KOPT-K1 (cell line): ENCODE measurements around the gene ADGRG4.

Source experiments
- H3K27ac ChIP-seq: fragments of 200-600 bp; sonication (generic); 2 replicates; pipeline ENCODE4 v1.5.1; 2016; ENCODE audit warnings: antibody characterized with exemption, mild to moderate bottlenecking, low read depth, low read length; ENCODE audit not compliant: poor library complexity, severe bottlenecking
- H3K36me3 ChIP-seq: fragments of 200-600 bp; sonication (generic); 2 replicates; pipeline ENCODE4 v1.5.1; 2017; ENCODE audit warnings: antibody characterized with exemption, mild to moderate bottlenecking, low read length, moderate library complexity; ENCODE audit not compliant: insufficient read depth
- H3K9me3 ChIP-seq: fragments of 200-600 bp; sonication (generic); 2 replicates; pipeline ENCODE4 v1.5.1; 2017; ENCODE audit warnings: antibody characterized with exemption, low read length, mild to moderate bottlenecking; ENCODE audit not compliant: insufficient read depth, poor library complexity, severe bottlenecking

ADGRG4 gene

DNA sequence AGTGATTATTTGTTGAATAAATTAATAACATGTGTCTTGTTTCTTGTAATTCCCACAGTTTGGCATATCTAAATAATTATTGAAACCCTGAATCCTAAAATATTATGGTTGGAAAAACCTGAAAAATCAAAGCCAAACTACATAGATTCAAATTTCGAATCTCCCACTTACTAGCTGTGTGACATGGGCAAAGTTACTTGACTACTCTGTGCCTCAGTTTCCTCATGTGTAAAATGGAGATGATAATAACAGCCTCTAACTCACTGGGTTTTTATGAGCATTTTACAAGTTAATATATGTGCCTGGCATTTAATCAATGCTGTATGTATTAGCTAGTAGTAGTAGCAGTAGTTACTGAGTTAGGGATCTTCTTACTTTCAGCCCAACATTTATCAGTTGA lies 152.4 kb downstream of the ADGRG4 start:
- Histone ChIP-seq H3K36me3 (no peaks in the 10 kb centered on the region), H3K9me3 (no peaks in the 10 kb centered on the region), H3K27ac (no peak overlapping the region)

DNA sequence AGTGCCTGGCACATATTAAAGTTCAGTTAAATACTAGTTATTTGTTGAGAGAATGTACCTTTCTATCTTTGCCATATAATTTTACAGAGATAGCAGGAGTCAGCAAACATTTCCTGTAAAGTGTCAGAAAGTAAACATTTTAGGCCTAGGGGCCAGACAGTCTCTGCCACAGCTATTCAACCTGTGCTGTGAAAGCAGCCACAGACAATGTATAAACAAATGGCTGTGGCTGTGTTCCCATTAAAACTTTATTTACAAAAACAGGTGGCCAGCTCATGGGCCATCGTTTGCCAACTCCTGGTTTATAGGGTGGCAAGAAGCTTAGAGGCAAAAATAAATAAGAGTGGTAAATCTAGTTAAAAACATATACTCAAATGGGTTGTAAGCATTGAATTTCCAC lies 153.0 kb downstream of the ADGRG4 start:
- Histone ChIP-seq H3K27ac (no peak overlapping the region), H3K36me3 (no peaks in the 10 kb centered on the region), H3K9me3 (no peaks in the 10 kb centered on the region)

DNA sequence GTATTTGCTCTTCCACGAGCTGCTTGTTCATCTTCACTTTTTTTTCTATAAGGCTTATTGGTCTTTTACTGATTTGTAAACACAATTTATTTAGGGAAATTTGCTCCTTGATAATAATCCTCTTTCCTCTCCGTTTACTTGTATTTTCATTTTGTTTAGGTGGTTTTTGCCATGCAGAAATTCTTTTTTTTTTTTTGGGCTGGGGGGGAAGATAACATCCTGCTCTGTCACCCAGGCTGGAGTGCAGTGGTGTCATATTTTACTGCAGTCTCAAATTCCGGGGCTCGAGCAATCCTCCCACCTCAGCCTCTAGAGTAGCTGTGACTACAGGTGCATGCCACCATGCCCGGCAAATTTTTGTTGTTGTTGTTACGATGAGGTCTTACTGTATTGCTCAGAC lies 155.4 kb downstream of the ADGRG4 start:
- H3K36me3 ChIP-seq, result no peaks in the 10 kb centered on the region
- no peaks in the 10 kb centered on the region for H3K9me3 ChIP-seq
- no peak overlapping the region for H3K27ac ChIP-seq

DNA sequence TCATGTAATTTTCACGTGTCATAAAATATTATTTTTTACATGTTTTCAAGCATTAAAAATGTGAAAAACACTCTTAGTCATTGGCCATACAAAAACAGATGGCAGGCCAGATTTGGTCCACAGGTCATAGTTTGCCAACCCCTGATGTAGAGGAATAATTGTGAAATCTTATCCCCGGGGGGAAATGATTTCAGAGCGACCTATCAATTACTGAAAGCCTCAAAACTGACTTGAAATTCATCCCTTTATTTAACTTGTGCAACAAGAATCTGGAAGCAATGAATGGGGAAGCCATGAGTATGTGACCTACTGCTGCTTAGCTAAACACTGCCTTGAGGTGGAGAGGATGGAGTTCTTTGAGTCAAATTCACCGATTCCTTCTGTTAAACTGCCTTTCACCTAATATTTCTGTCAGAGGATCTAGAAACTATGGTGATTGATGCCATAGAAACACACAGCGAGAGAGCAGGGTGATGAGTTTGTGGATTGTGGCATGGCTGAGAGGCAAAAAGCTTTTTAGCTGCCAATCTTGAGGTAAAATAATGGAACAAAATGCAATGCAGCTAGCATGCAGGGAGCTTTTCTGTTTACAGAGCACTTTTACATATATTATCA lies 156.6 kb downstream of the ADGRG4 start:
- no peaks in the 10 kb centered on the region for H3K9me3 ChIP-seq
- H3K36me3 ChIP-seq, result no peaks in the 10 kb centered on the region
- no peak overlapping the region for H3K27ac ChIP-seq

DNA sequence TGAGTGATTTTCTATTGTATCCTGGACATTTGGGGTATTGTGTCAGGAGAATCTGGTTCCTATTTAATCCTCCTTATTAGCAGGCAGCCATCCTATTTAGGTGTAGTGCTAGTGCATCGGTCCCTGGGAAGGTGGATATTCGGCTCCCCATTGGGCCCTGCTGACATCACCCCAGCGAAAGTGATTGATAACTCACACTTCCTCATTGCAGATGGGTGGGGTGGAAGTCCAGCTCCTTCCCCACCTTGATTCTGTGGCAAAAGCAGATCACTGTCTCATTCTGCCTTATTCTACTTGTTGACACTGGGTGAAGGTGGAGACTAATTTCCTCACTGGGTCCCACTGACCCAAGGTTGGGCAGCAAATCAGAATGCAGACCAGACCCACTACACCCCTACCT lies 163.8 kb downstream of the ADGRG4 start:
- Histone ChIP-seq H3K27ac (no peak overlapping the region), H3K9me3 (no peaks in the 10 kb centered on the region), H3K36me3 (no peaks in the 10 kb centered on the region)
